Adipose tissue (tissue), 3 donors: ENCODE data around the gene DDTL. TPM values are rescaled to one million over a fixed set of nuclear protein-coding genes. Genes with fewer than 3 reads are reported as not detected.
"Not testable (repeated sequence)": the region's sequence is repeated elsewhere in the genome, so short reads cannot be mapped to it uniquely, and the experiment has no call there.

Experiments
- H3K27ac ChIP-seq: one replicate; pipeline ENCODE4 v1.5.1; 2013; ENCODE audit warnings: low read depth, low read length
- WGBS, 3 donors: extraction: QIAGEN DNeasy Blood & Tissue Kit; methylation state at CpG; one replicate each; pipeline ENCODE4 v1.1.7; 2013; 5-methylcytosine and 5-hydroxymethylcytosine counted together
- polyA plus RNA-seq, 3 donors: library from polyadenylated mRNA; stranded (reverse); fragments of 200-250 nt; gene quantifications; one replicate each; pipeline ENCODE4 v1.2.3, GENCODE V29; 2013
- donor health status: healthy with polysubstance abuse.
- donor health status: Bipolar disorder and iron deficiency.
- donor health status: healthy.

Gene DDTL
- polyA plus RNA-seq = 10 to 100 TPM in 1 of 3 donors, 1 to 10 TPM in 2; 1.8 to 10.6 (median 3.1) TPM

- no CpG with 5 or more reads among the region's 30 CpGs for WGBS, 3 donors
- not testable (repeated sequence) for H3K27ac ChIP-seq
These were observed at the start of gene DDTL for GRCh38 chr22:23966568-23966967. DDTL (plus strand) TSS chr22:23966888; CDS start chr22:23966915, 27 bp downstream.

GRCh38 chr22:23920267-23920611 lies 46.4 kb upstream of the DDTL start:
- WGBS, 3 donors = 53 to 94% (median 94%) methylated on average over 1 of the region's 1 CpG
- not testable (repeated sequence) for H3K27ac ChIP-seq

DNA sequence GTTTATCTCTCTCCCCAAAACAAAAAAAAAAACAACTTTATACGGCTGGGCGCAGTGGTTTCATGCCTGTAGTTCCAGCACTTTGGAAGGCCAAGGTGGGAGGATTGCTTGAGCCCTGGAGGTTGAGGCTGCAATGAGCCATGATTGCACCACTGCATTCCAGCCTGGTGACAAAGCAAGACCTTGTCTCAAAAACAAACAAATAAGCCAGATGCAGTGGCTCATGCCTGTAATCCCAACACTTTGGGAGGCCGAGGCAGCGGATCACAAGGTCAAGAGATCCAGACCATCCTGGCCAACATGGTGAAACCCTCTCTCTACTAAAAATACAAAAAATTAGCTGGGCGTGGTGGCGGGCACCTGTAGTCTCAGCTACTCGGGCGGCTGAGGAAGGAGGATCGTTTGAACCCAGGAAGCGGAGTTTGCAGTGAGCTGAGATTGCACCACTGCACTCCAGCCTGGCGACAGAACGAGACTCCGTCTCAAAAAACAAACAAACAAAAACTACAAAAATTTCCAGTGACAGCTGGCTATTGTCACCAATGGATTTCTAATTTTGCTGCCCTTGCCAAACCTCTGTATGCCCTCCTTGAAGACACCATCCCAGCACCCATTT lies 45.0 kb upstream of the DDTL start:
- not testable (repeated sequence) for H3K27ac ChIP-seq
- 70 to 93% (median 91%) methylated on average over 13 of the region's 13 CpGs for WGBS, 3 donors

- H3K27ac ChIP-seq = no peak overlapping the region
- WGBS, 3 donors = 43 to 64% (median 55%) methylated on average over 2 of the region's 2 CpGs
These were observed 43.8 kb upstream of the DDTL start for GRCh38 chr22:23922921-23923320.

DNA sequence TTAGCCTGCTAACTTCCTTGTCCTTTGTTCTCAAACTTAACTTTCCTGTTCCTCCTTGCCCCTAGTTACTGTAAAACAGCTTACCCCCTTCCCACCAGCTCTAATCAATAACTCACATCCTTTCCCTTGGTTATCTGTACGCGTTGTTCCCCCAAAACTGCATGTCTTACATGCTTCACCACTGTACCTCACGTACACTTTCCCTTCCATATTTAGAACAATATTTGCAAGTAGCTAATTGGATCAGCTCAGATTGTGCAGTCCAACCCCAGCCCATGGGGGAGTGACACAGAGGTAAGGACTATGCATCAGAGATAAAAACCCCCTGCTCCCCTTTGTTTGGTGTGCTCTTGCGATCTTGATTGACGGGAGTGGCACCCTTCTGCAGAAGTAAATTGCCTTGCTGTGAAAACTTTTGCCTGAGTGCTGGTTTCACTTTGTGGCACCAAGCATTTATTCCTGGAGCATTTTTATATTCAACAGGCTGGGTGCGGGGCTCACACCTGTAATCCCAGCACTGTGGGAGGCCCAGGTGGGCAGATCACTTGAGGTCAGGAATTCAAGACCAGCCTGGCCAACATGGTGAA lies 41.6 kb upstream of the DDTL start:
- WGBS, 3 donors = 78 to 92% (median 81%) methylated on average over 6 of the region's 6 CpGs
- H3K27ac ChIP-seq = no peak overlapping the region

GRCh38 chr22:23926561-23926960 lies 40.1 kb upstream of the DDTL start:
- WGBS, 3 donors = 71 to 81% (median 78%) methylated on average over 14 of the region's 14 CpGs

DNA sequence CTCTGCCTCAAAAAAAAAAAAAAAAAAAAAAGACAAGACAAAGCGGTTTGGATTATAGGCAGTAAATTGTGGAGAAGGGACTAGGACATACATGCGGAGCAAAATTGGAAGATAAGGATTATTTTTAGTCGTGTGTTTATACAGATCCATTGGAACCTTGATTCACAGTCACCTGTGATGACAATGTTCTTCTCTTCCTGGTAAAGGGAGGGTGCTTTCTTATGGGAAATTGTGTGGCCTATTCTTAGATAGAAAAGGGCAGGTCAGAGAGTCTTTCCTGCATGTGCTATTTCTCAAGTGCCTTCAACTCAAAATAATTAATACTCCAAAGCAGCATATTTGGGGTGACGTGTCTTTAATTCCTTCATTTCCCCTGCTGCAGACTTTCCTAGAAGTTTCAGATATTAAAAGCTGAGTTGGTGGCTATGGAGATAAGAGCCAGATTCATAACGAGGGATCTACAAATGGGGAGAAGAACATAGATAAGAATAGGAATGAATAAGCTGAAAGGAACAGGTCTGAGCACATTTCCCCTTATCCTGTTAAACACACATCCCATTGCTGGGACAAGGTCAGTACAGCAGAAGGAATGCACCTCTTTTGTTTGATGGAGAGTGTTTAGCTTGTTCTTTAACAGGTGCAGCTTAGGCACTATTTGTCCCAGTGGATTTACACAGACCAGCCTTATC lies 28.2 kb upstream of the DDTL start:
- H3K27ac ChIP-seq = no peak overlapping the region

More at GRCh38 chr22:23926561-23926960, 40.1 kb upstream of the DDTL start:
- H3K27ac ChIP-seq = no peak overlapping the region

DNA sequence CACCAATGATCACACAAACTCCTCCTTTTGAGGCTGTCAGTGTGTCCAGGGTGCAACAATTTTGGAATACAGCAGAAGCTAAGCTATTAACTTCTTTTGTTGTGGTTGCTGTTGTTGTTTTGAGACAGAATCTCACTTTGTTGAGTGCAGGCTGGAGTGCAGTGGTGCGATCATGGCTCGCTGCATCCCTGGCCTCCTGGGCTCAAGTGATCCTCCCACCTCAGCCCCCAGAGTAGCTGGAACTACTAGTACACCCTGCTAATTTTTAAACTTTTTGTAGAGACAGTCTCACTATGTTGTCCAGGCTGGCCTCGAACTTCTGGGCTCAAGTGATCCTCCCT lies 27.7 kb upstream of the DDTL start:
- H3K27ac ChIP-seq = no peak overlapping the region
- 60 to 96% (median 79%) methylated on average over 3 of the region's 3 CpGs for WGBS, 3 donors

More for the DNA sequence above, 28.2 kb upstream of the DDTL start:
- WGBS, 3 donors = 51 to 76% (median 71%) methylated on average over 5 of the region's 5 CpGs

DNA sequence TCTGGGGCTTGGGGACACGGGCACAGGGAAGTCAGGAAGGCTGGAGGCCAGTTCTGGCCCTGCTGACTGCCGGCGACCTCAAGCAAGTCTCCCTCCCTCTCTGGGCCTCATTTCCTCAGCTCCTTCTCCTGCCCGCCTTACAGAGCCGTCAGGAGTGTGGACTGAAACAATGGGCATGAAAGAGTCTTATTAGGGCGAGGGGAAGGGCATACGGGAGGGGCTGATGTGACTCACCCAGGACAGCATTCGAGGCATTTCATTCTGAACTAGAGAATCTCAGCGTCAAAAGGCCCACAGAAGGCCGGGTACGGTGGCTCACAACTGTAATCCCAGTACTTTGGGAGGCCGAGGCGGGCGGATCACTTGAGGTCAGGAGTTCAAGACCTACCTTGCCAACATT lies 26.5 kb upstream of the DDTL start:
- not testable (repeated sequence) for H3K27ac ChIP-seq
- 100% methylated on average over 3 of the region's 14 CpGs; no CpG with 5 or more reads in 2 of the 3 donors for WGBS, 3 donors

DNA sequence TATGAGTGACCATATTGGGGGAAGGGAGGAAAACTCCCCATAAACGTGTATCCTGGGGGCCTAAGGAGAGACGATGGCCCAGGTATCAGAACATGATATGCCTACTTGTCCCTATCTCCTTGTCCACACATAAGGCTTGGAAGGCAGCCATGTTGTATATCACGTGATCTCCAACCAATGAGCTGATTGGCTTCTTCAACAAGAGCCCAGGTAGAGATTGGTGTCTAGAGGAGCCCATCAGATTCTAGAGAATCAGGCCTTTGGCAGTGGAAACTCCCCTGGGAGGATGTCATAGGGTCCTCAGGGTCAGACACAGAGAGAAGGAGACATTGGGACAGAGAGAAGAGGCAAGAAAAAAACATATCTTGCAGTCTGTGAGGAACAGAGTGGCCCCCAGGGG lies 19.3 kb upstream of the DDTL start:
- WGBS, 3 donors = 0 to 78% (median 51%) methylated on average over 1 to 3 of the region's 3 CpGs
- H3K27ac ChIP-seq = not testable (repeated sequence)

- 76 to 88% (median 80%) methylated on average over 17 to 18 of the region's 18 CpGs for WGBS, 3 donors
- not testable (repeated sequence) for H3K27ac ChIP-seq
These were observed 16.9 kb upstream of the DDTL start for GRCh38 chr22:23949764-23950163.

DNA sequence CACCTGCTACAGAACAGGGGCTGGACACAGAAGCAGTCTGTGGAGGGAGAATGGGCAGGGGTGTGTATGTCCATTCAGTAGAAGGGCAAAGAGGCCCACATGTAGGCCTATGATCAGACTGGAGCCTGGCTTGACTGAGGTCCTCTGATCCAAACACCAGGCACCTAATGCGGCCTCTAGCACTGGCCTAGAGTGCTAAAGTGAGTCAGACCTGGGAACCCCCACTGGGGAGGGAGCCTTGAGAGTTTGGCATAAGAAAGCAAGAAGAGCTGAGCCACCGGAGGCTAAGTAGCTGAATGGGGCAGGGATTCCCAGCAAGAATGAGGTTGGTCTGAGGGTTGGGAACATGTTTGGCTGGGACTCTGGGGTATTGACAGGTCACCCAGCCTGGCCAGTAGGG lies 15.3 kb upstream of the DDTL start:
- not testable (repeated sequence) for H3K27ac ChIP-seq
- 84 to 97% (median 90%) methylated on average over 2 of the region's 2 CpGs for WGBS, 3 donors

- 68 to 77% (median 73%) methylated on average over 9 to 11 of the region's 11 CpGs for WGBS, 3 donors
- H3K27ac ChIP-seq = not testable (repeated sequence)
These were observed 13.8 kb upstream of the DDTL start for GRCh38 chr22:23952794-23953405.

GRCh38 chr22:23953485-23953884 lies 13.2 kb upstream of the DDTL start:
- H3K27ac ChIP-seq = not testable (repeated sequence)
- 57 to 87% (median 70%) methylated on average over 3 to 4 of the region's 4 CpGs for WGBS, 3 donors

DNA sequence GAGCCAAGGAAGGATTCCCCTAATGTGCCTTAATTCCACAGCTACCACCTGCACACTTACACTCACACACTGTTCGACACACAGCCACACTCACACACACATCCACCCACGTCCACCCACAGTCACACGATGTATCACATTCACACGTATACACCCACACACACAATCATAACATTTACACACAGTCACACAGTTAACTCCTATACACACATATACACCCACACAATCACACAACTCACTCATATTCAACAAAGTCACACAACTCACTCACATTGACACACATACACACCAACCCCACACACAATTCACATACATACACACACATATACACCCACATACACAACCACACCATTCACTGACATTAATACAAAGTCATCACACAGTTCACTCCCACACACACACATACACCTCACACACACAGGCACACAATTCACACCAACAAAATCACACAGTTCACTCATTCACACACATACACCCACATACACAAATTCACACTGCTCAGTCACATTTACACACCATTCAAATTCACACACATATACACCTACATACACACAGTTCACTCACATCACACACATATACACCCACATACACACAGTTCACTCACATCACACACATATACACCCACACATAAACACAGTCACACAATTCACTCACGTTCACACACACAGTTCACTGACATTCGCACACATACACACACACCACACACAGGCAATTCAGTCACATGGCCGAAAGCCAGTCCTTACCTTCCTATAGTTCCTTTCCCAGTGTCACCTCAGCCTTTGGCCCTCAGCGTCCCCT lies 12.3 kb upstream of the DDTL start:
- WGBS, 3 donors = 79 to 87% (median 84%) methylated on average over 8 of the region's 8 CpGs
- H3K27ac ChIP-seq = not testable (repeated sequence)

DNA sequence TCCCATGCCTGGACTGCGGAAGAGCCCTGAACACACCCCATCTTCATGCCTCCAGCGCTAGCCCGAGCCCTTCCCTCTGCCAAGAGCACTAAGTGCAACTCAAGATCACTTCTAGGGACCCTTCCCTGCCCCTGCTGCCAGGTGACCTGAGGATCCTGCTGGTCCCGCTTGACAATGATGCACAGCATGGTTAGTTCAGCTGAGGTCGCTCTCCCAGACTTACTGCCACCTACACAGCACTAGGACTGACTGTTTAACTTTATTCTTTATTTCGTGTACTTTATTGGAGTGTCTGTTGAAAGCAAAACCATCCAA lies 11.7 kb upstream of the DDTL start:
- H3K27ac ChIP-seq = not testable (repeated sequence)
- WGBS, 3 donors = 73 to 88% (median 76%) methylated on average over 5 to 6 of the region's 6 CpGs

DNA sequence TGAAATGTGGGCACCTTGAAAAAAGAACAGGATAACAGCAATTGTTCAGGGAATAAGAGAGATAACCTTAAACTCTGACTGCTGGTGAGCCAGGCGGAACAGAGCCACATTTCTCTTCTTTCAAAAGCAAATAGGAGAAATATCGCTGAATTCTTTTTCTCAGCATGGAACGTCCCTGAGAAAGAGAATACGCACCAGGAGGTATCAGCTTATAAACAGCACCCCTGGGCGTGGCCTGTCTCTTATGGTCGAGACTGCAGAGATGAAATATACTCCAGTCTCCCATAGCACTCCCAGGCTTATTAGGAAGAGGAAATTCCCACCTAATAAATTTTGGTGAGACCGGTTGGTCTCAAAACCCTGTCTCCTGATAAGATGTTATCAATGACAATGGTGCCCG lies 10.8 kb upstream of the DDTL start:
- H3K27ac ChIP-seq = not testable (repeated sequence)
- WGBS, 3 donors = 76 to 81% (median 76%) methylated on average over 6 of the region's 8 CpGs

DNA sequence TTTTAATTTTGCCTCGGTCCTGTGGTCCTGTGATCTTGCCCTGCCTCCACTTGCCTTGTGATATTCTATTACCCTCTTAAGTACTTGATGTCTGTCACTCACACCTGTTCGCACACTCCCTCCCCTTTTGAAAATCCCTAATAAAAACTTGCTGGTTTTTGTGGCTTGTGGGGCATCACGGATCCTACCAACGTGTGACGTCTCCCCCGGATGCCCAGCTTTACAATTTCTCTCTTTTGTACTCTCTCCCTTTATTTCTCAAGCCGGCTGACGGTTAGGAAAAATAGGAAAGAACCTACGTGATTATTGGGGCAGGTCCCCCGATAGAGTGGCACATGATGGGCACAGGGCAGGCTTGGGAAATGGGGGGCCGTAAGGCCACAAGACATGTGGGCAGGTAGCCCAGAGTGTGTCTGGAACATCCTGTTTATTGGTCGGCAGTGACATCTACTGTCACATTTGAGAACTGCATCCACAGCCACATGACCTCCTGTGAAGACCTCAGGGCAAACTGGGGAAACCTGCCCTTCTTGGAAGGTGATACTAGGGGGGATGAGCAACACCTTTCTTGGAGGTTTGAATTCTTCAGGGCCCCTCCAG lies 10.3 kb upstream of the DDTL start:
- not testable (repeated sequence) for H3K27ac ChIP-seq
- WGBS, 3 donors = 26 to 32% (median 28%) methylated on average over 12 of the region's 12 CpGs
